HEK293 (cell line): ENCODE results near the gene KLHL25.

ENCODE experiments used
- CTCF ChIA-PET: fragments of 350-600 bp; formaldehyde crosslinking; extraction: SDS; loops from one replicate; lab custom pipeline; 2021; ENCODE audit warnings: antibody characterized with exemption; lab: Yijun Ruan, JAX
- POLR2A ChIA-PET: fragments of 300-600 bp; formaldehyde crosslinking; extraction: SDS; loops from one replicate; lab custom pipeline; 2020; ENCODE audit warnings: antibody characterized with exemption, inconsistent platforms; lab: Yijun Ruan, JAX
- H3K27ac ChIP-seq: fragments of 200-500 bp; sonication (Bioruptor generic); 2 replicates; pipeline ENCODE4 v1.5.1; 2014; ENCODE audit warnings: low read depth, low read length, control low read depth, inconsistent platforms; ENCODE audit errors: extremely low read depth
- H3K36me3 ChIP-seq, 2 experiments: fragments of 200-500 bp in 1 of 2; sonication (Bioruptor generic) in 1 of 2; 1 replicate in 1 of 2; 2 replicates in 1 of 2; pipeline ENCODE4 v1.5.1; 2014 to 2017; ENCODE audit warnings: inconsistent platforms in 2 of 2, low read length in 2 of 2; ENCODE audit not compliant: control insufficient read depth in 2 of 2, insufficient read depth in 1 of 2
- H3K4me1 ChIP-seq: fragments of 200-500 bp; sonication (Bioruptor generic); 2 replicates; pipeline ENCODE4 v1.5.1; 2014; ENCODE audit warnings: mild to moderate bottlenecking, low read length, inconsistent platforms; ENCODE audit not compliant: control insufficient read depth, insufficient read depth
- H3K4me3 ChIP-seq: 2 replicates; pipeline ENCODE4 v1.5.1; 2011; ENCODE audit warnings: low read depth, mild to moderate bottlenecking, control low read depth, low read length, moderate library complexity
- H3K9me3 ChIP-seq: fragments of 200-500 bp; sonication (Bioruptor generic); 2 replicates; pipeline ENCODE4 v1.5.1; 2014; ENCODE audit warnings: low read depth, low read length, inconsistent platforms; ENCODE audit not compliant: control insufficient read depth, insufficient read depth
- BCL11B ChIP-seq: fragments of 450-650 bp; formaldehyde crosslinking; IDR thresholded peaks from 2 replicates; pipeline ENCODE4 v1.5.1; 2016; ENCODE audit warnings: low read depth, missing biosample characterization, missing genetic modification characterization
- GLIS2 ChIP-seq: fragments of 450-650 bp; formaldehyde crosslinking; IDR thresholded peaks from 2 replicates; pipeline ENCODE4 v1.5.1; 2016; ENCODE audit warnings: missing biosample characterization, missing genetic modification characterization
- HOXD13 ChIP-seq: sonication (generic); formaldehyde crosslinking; IDR thresholded peaks from 2 replicates; pipeline ENCODE4 v1.8.0; 2022; ENCODE audit warnings: missing genetic modification reagents, borderline replicate concordance
- SCRT2 ChIP-seq: fragments of 450-650 bp; formaldehyde crosslinking; IDR thresholded peaks from 2 replicates; pipeline ENCODE4 v1.5.1; 2016; ENCODE audit warnings: missing biosample characterization, missing genetic modification characterization
- ZBTB20 ChIP-seq: fragments of 450-650 bp; formaldehyde crosslinking; IDR thresholded peaks from 2 replicates; pipeline ENCODE4 v1.5.1; 2016; ENCODE audit warnings: missing biosample characterization, missing genetic modification characterization
- ZNF138 ChIP-seq: fragments of 450-650 bp; formaldehyde crosslinking; IDR thresholded peaks from 2 replicates; pipeline ENCODE4 v1.5.1; 2016; ENCODE audit warnings: missing biosample characterization, missing genetic modification characterization, borderline replicate concordance
- ZNF169 ChIP-seq: fragments of 450-650 bp; formaldehyde crosslinking; IDR thresholded peaks from 2 replicates; pipeline ENCODE4 v1.5.1; 2016; ENCODE audit warnings: missing biosample characterization, missing genetic modification characterization
- ZNF211 ChIP-seq: fragments of 450-650 bp; formaldehyde crosslinking; IDR thresholded peaks from 2 replicates; pipeline ENCODE4 v1.5.1; 2016; ENCODE audit warnings: low read depth, missing biosample characterization, missing genetic modification characterization
- ZNF24 ChIP-seq: fragments of 450-650 bp; formaldehyde crosslinking; IDR thresholded peaks from 2 replicates; pipeline ENCODE4 v1.5.1; 2016; ENCODE audit warnings: missing biosample characterization, missing genetic modification characterization
- ZNF26 ChIP-seq: fragments of 450-650 bp; formaldehyde crosslinking; IDR thresholded peaks from 2 replicates; pipeline ENCODE4 v1.5.1; 2016; ENCODE audit warnings: missing biosample characterization, missing genetic modification characterization
- ZNF362 ChIP-seq: fragments of 450-650 bp; formaldehyde crosslinking; IDR thresholded peaks from 2 replicates; pipeline ENCODE4 v1.5.1; 2016; ENCODE audit warnings: missing biosample characterization, missing genetic modification characterization
- ZNF391 ChIP-seq: fragments of 450-650 bp; formaldehyde crosslinking; IDR thresholded peaks from 2 replicates; pipeline ENCODE4 v1.5.1; 2016; ENCODE audit warnings: low read depth, missing biosample characterization, missing genetic modification characterization, borderline replicate concordance
- ZNF544 ChIP-seq: fragments of 450-650 bp; formaldehyde crosslinking; IDR thresholded peaks from 2 replicates; pipeline ENCODE4 v1.5.0; 2017; ENCODE audit warnings: missing biosample characterization, missing genetic modification characterization
- ZNF555 ChIP-seq: fragments of 450-650 bp; formaldehyde crosslinking; conservative IDR thresholded peaks from 2 replicates; pipeline ENCODE4 v1.5.1; 2017; ENCODE audit warnings: missing biosample characterization, mild to moderate bottlenecking, missing genetic modification characterization, inconsistent platforms
- ZNF571 ChIP-seq: fragments of 450-650 bp; formaldehyde crosslinking; IDR thresholded peaks from 2 replicates; pipeline ENCODE4 v1.5.0; 2017; ENCODE audit warnings: missing biosample characterization, missing genetic modification characterization
- ZNF621 ChIP-seq: fragments of 450-650 bp; formaldehyde crosslinking; IDR thresholded peaks from 2 replicates; pipeline ENCODE4 v1.5.1; 2017; ENCODE audit warnings: missing biosample characterization, missing genetic modification characterization
- TF ChIP-seq, protein P1 (sequence below): fragments of 450-650 bp; formaldehyde crosslinking; IDR thresholded peaks from 2 replicates; pipeline ENCODE4; 2016; ENCODE audit warnings: missing biosample characterization, missing genetic modification characterization
- TF ChIP-seq, protein P2 (sequence below): fragments of 450-650 bp; formaldehyde crosslinking; IDR thresholded peaks from 2 replicates; pipeline ENCODE4 v1.5.1; 2016; ENCODE audit warnings: missing biosample characterization, missing genetic modification characterization

KLHL25 gene

DNA sequence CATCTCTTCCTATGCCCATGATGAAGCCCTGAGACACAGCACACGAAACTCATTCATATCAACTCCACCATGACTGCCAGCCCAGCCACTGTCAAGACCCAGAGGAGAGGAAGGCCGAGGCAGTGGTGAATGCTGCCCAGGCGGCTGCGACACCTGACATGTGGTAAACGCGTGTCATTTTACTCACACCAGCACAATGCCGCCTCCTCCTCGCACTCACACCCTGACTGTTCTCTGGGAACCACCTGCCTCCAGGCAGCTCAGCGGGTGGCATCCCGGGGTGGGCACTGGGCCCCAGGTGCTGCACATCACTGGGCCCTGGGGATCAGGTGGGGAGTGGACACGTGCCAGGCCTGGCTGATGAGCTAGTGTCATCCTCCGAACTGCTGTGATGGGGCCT, 21.5 kb downstream of the KLHL25 start:
- peaks cover 5% of the 10 kb centered on the region; the same call in 1 of the 2 replicates for H3K4me1 ChIP-seq

GRCh38 chr15:85772668-85773067, 22.1 kb downstream of the KLHL25 start:
- CTCF ChIA-PET, result interaction anchor here (0.8 kb wide), 1 partner anchor 8 kb away, joined by 4 read pairs; no protein-coding TSS in a partner anchor
- H3K9me3 ChIP-seq, result no peaks in the 10 kb centered on the region
- TF ChIP-seq BCL11B (tag by site-specific recombination), result no peak
- no peak for TF ChIP-seq ZNF555 (tag by site-specific recombination)
- no peak for TF ChIP-seq ZNF211 (tag by site-specific recombination)
- TF ChIP-seq ZNF169 (tag by site-specific recombination), result no peak
- TF ChIP-seq ZNF138 (tag by site-specific recombination), result no peak
- TF ChIP-seq ZNF24 (tag by site-specific recombination), result no peak
- no peak for TF ChIP-seq HOXD13 (CRISPR knock-in tag)
- TF ChIP-seq GLIS2 (tag by site-specific recombination), result no peak
- TF ChIP-seq ZBTB20 (tag by site-specific recombination), result no peak
- TF ChIP-seq, protein P1, sequence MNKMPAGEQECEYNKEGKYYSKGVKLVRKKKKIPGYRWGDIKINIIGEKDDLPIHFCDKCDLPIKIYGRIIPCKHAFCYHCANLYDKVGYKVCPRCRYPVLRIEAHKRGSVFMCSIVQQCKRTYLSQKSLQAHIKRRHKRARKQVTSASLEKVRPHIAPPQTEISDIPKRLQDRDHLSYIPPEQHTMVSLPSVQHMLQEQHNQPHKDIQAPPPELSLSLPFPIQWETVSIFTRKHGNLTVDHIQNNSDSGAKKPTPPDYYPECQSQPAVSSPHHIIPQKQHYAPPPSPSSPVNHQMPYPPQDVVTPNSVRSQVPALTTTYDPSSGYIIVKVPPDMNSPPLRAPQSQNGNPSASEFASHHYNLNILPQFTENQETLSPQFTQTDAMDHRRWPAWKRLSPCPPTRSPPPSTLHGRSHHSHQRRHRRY (tag by site-specific recombination), result no peak
- no peak for TF ChIP-seq ZNF362 (tag by site-specific recombination)
- no peak for TF ChIP-seq ZNF26 (tag by site-specific recombination)
- TF ChIP-seq SCRT2 (tag by site-specific recombination), result no peak
- TF ChIP-seq, all 188 proteins: peak for 0
- no peak overlapping the region for H3K27ac ChIP-seq
- peaks cover 0 to 12% of the 10 kb centered on the region in 2 experiments; a peak in 1 of 3 replicates for H3K36me3 ChIP-seq
- POLR2A ChIA-PET, result interaction anchor here (1.1 kb wide), 1 partner anchor 22 kb away, joined by 3 read pairs; the partner anchor contains the start of gene KLHL25
- peaks cover 5% of the 10 kb centered on the region; the same call in 1 of the 2 replicates for H3K4me1 ChIP-seq
- H3K4me3 ChIP-seq, result no peak overlapping the region

More for the DNA sequence above, 21.5 kb downstream of the KLHL25 start:
- H3K9me3 ChIP-seq, result no peaks in the 10 kb centered on the region
- TF ChIP-seq ZNF544 (tag by site-specific recombination) (no peak), ZNF571 (tag by site-specific recombination) (no peak), ZNF391 (tag by site-specific recombination) (no peak), ZNF621 (tag by site-specific recombination) (no peak)
- TF ChIP-seq, protein P2, sequence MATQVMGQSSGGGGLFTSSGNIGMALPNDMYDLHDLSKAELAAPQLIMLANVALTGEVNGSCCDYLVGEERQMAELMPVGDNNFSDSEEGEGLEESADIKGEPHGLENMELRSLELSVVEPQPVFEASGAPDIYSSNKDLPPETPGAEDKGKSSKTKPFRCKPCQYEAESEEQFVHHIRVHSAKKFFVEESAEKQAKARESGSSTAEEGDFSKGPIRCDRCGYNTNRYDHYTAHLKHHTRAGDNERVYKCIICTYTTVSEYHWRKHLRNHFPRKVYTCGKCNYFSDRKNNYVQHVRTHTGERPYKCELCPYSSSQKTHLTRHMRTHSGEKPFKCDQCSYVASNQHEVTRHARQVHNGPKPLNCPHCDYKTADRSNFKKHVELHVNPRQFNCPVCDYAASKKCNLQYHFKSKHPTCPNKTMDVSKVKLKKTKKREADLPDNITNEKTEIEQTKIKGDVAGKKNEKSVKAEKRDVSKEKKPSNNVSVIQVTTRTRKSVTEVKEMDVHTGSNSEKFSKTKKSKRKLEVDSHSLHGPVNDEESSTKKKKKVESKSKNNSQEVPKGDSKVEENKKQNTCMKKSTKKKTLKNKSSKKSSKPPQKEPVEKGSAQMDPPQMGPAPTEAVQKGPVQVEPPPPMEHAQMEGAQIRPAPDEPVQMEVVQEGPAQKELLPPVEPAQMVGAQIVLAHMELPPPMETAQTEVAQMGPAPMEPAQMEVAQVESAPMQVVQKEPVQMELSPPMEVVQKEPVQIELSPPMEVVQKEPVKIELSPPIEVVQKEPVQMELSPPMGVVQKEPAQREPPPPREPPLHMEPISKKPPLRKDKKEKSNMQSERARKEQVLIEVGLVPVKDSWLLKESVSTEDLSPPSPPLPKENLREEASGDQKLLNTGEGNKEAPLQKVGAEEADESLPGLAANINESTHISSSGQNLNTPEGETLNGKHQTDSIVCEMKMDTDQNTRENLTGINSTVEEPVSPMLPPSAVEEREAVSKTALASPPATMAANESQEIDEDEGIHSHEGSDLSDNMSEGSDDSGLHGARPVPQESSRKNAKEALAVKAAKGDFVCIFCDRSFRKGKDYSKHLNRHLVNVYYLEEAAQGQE (tag by site-specific recombination), result no peak
- TF ChIP-seq, all 188 proteins: peak for 0
- H3K27ac ChIP-seq, result no peak overlapping the region
- CTCF ChIA-PET, result interaction anchor here (0.8 kb wide), 1 partner anchor 9 kb away, joined by 4 read pairs; no protein-coding TSS in a partner anchor
- H3K36me3 ChIP-seq, result peaks cover 0 to 12% of the 10 kb centered on the region in 2 experiments; a peak in 1 of 3 replicates
- H3K4me3 ChIP-seq, result no peak overlapping the region
- POLR2A ChIA-PET, result interaction anchor here (1.1 kb wide), 1 partner anchor 21 kb away, joined by 3 read pairs; the partner anchor contains the start of gene KLHL25
